Bronchial epithelial cell (primary cell): ENCODE data around the gene LYPD4. TPM values are rescaled to one million over a fixed set of nuclear protein-coding genes. Genes with fewer than 3 reads are reported as not detected.

Experiments used
- DNase-seq: peaks from one replicate; pipeline ENCODE4 v3.0.0-alpha.2; 2010; ENCODE audit warnings: low read depth
- FAIRE-seq: peaks from 2 replicates; lab custom pipeline; 2011; peaks lifted over from hg19 to GRCh38; lab: Jason Lieb, UNC
- H3K27me3 ChIP-seq: 2 replicates; pipeline ENCODE4 v1.5.1; 2011; ENCODE audit warnings: low read length; ENCODE audit not compliant: control insufficient read depth, insufficient read depth
- H3K36me3 ChIP-seq: 2 replicates; pipeline ENCODE4 v1.5.1; 2011; ENCODE audit warnings: low read length; ENCODE audit not compliant: control insufficient read depth, insufficient read depth
- H3K4me3 ChIP-seq: 2 replicates; pipeline ENCODE4 v1.5.1; 2011; ENCODE audit warnings: mild to moderate bottlenecking, low read depth, low read length, control low read depth
- total RNA-seq: library from RNA; depleted of rRNA; stranded (reverse); fragments of >200 nt; gene quantifications from 2 replicates; pipeline ENCODE4 v1.2.1, GENCODE V29; 2014
- TF ChIP-seq, protein P1 (sequence below): IDR thresholded peaks from 2 replicates; pipeline ENCODE4 v1.5.1; 2011; ENCODE audit warnings: mild to moderate bottlenecking, moderate library complexity, low read length, control low read depth, inconsistent platforms; ENCODE audit not compliant: insufficient read depth, severe bottlenecking

LYPD4 gene
- total RNA-seq, 1 donor from 2014 or later, result not detected

GRCh38 chr19:41863209-41863931 is 18.9 kb upstream of the LYPD4 start:
- DNase-seq (no peak), FAIRE-seq (no peak)
- TF ChIP-seq, protein P1, sequence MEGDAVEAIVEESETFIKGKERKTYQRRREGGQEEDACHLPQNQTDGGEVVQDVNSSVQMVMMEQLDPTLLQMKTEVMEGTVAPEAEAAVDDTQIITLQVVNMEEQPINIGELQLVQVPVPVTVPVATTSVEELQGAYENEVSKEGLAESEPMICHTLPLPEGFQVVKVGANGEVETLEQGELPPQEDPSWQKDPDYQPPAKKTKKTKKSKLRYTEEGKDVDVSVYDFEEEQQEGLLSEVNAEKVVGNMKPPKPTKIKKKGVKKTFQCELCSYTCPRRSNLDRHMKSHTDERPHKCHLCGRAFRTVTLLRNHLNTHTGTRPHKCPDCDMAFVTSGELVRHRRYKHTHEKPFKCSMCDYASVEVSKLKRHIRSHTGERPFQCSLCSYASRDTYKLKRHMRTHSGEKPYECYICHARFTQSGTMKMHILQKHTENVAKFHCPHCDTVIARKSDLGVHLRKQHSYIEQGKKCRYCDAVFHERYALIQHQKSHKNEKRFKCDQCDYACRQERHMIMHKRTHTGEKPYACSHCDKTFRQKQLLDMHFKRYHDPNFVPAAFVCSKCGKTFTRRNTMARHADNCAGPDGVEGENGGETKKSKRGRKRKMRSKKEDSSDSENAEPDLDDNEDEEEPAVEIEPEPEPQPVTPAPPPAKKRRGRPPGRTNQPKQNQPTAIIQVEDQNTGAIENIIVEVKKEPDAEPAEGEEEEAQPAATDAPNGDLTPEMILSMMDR, result no peak
- H3K4me3 ChIP-seq, result no peak overlapping the region
- H3K27me3 ChIP-seq, result no peaks in the 10 kb centered on the region
- peaks cover 51% of the 10 kb centered on the region for H3K36me3 ChIP-seq

DNA sequence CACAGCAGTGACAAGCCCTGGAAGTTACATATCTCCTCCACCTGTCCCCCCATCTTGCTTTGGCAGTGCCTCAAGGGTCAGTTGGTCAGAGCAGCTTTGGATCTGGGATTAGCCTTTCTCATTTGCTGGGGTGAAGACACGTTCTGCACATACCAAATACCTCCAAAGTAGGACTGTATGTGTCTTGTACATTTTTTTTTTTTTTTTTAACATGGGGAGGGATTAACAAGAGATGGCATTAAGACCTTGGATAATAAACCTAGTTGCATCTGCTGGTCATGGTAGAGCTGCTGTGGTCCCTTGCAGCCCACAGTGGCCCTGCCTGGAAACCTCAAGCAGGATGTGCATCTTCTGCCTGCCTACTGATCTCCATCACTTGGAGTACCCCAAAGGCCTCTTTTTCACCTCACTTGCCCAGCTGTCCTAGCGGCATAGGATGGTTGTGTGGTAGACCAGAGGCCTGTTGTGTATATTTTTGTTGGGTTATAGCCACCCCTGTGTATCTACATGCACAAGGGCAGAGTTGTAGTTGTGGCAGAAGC is 18.0 kb upstream of the LYPD4 start:
- Histone ChIP-seq H3K36me3 (peaks cover 46% of the 10 kb centered on the region), H3K4me3 (no peak overlapping the region), H3K27me3 (no peaks in the 10 kb centered on the region)
- DNase-seq (no peak), FAIRE-seq (no peak)
- TF ChIP-seq, protein P1, result no peak

GRCh38 chr19:41861846-41862245 is 17.4 kb upstream of the LYPD4 start:
- DNase-seq (no peak), FAIRE-seq (no peak)
- no peak overlapping the region for H3K4me3 ChIP-seq
- TF ChIP-seq, protein P1, result no peak
- no peaks in the 10 kb centered on the region for H3K27me3 ChIP-seq
- peaks cover 44% of the 10 kb centered on the region for H3K36me3 ChIP-seq

DNA sequence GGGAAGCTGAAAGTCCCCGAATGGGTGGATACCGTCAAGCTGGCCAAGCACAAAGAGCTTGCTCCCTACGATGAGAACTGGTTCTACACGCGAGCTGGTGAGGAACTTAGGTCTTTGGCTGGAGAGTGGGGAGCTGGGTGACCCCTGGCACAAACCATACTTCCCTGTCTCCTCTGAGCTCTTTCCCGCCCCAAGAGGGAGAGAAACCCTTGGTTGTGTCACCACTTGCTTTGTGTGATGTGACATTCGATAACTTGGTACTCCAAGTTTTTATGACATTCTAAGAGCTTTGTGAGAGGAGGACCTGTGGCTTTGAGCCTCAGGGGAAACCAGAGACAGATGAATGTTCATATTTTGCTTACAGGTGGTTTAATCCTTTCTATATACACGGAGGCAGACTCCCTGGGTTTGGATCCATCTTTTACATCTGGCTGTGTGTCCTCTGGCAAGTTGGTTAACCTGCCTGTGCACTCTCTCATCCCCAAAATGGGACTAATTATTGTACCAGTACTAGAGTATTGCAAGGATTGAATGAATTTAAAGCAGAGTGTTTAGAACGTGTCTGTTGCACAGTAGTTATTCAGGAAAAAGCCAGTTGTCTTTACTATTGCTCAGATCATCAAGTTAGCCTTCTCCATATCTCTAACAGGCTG is 16.8 kb upstream of the LYPD4 start:
- peaks cover 42% of the 10 kb centered on the region for H3K36me3 ChIP-seq
- no peaks in the 10 kb centered on the region for H3K27me3 ChIP-seq
- H3K4me3 ChIP-seq, result peak overlapping the region; percentile 93
- FAIRE-seq (no peak), DNase-seq (no peak)
- TF ChIP-seq, protein P1, result no peak

GRCh38 chr19:41860419-41861115 is 16.1 kb upstream of the LYPD4 start:
- Histone ChIP-seq H3K4me3 (peak overlapping the region; percentile 93), H3K36me3 (peaks cover 40% of the 10 kb centered on the region), H3K27me3 (no peaks in the 10 kb centered on the region)
- FAIRE-seq, result no peak
- DNase-seq, result no peak
- TF ChIP-seq, protein P1, result no peak
